Neural cell (in vitro differentiated cells): Measurements from ENCODE around the gene CYGB. TPM values are rescaled to one million over a fixed set of nuclear protein-coding genes. Genes with fewer than 3 reads are reported as not detected.

Experiments used
- H2AFZ ChIP-seq: fragments of 200-600, 300-800 bp; sonication (generic), shearing (Covaris generic); 2 replicates; pipeline ENCODE4 v1.6.0; 2014; ENCODE audit warnings: low read depth, mild to moderate bottlenecking, antibody characterized with exemption, low read length, moderate library complexity
- H3F3A ChIP-seq: fragments of 200-600 bp; shearing (Covaris generic); 2 replicates; pipeline ENCODE4 v1.6.1; 2016; ENCODE audit warnings: mild to moderate bottlenecking, moderate library complexity, mixed read lengths, antibody characterized with exemption, low read length; ENCODE audit not compliant: insufficient read depth, poor library complexity, severe bottlenecking
- H3K27ac ChIP-seq: fragments of 200-600, 300-800 bp; sonication (generic), shearing (Covaris generic); 2 replicates; pipeline ENCODE4 v1.5.1; 2014; ENCODE audit warnings: mild to moderate bottlenecking, low read length, moderate library complexity
- H3K27me3 ChIP-seq: fragments of 300-800, 200-600 bp; sonication (generic), shearing (Covaris generic); 2 replicates; pipeline ENCODE4 v1.6.0; 2014; ENCODE audit warnings: mild to moderate bottlenecking, low read depth, low read length, moderate library complexity; ENCODE audit not compliant: insufficient read depth
- H3K36me3 ChIP-seq: fragments of 300-800, 200-600 bp; sonication (generic), shearing (Covaris generic); 2 replicates; pipeline ENCODE4 v1.5.1; 2014; ENCODE audit warnings: mild to moderate bottlenecking, antibody characterized with exemption, low read length, moderate library complexity; ENCODE audit not compliant: insufficient read depth
- H3K4me2 ChIP-seq: fragments of 300-800, 200-600 bp; sonication (generic), shearing (Covaris generic); 2 replicates; pipeline ENCODE4 v1.6.0; 2014; ENCODE audit warnings: mild to moderate bottlenecking, low read length
- H3K4me3 ChIP-seq: fragments of 300-800, 200-600 bp; sonication (generic), shearing (Covaris generic); 2 replicates; pipeline ENCODE4 v1.5.1; 2014; ENCODE audit warnings: mild to moderate bottlenecking, low read length, moderate library complexity
- H3K79me2 ChIP-seq: fragments of 200-600 bp; shearing (Covaris generic); replicated peaks from 2 replicates; pipeline ENCODE4 v1.6.0; 2014; ENCODE audit warnings: mild to moderate bottlenecking, low read length, moderate library complexity; ENCODE audit not compliant: insufficient read depth
- H3K9ac ChIP-seq: fragments of 300-800, 200-600 bp; sonication (generic), shearing (Covaris generic); 2 replicates; pipeline ENCODE4 v1.6.1; 2016; ENCODE audit warnings: mild to moderate bottlenecking, low read length, mixed read lengths
- H3K9me2 ChIP-seq: fragments of 200-600 bp; shearing (Covaris generic); 2 replicates; pipeline ENCODE4 v1.6.1; 2016; ENCODE audit warnings: mild to moderate bottlenecking, low read length, mixed read lengths; ENCODE audit not compliant: insufficient read depth
- H3K9me3 ChIP-seq: fragments of 200-600, 300-800 bp; sonication (generic), shearing (Covaris generic); 2 replicates; pipeline ENCODE4 v1.6.1; 2016; ENCODE audit warnings: mild to moderate bottlenecking, mixed run types, low read length, moderate library complexity, mixed read lengths
- H4K20me1 ChIP-seq: fragments of 200-600 bp; shearing (Covaris generic); 2 replicates; pipeline ENCODE4 v1.6.1; 2016; ENCODE audit warnings: mild to moderate bottlenecking, mixed run types; ENCODE audit not compliant: insufficient read depth
- EP300 ChIP-seq: fragments of 450-650 bp; conservative IDR thresholded peaks from 2 replicates; pipeline ENCODE4 v1.6.1; 2014; ENCODE audit warnings: antibody characterized with exemption, mild to moderate bottlenecking, moderate library complexity; ENCODE audit not compliant: poor library complexity, severe bottlenecking
- EZH2 ChIP-seq: fragments of 200-600, 300-800 bp; shearing (Covaris generic), sonication (generic); IDR thresholded peaks from 2 replicates; pipeline ENCODE4 v1.6.1; 2014; ENCODE audit warnings: antibody characterized with exemption, low read length, borderline replicate concordance, mild to moderate bottlenecking; ENCODE audit not compliant: insufficient read depth, poor library complexity, severe bottlenecking
- MXI1 ChIP-seq: fragments of 450-650 bp; conservative IDR thresholded peaks from 2 replicates; pipeline ENCODE4 v1.6.1; 2014; ENCODE audit warnings: antibody characterized with exemption, mild to moderate bottlenecking; ENCODE audit not compliant: poor library complexity, severe bottlenecking
- POLR2AphosphoS5 ChIP-seq: IDR thresholded peaks from 2 replicates; pipeline ENCODE4 v1.6.1; 2012
- RAD21 ChIP-seq: fragments of 450-650 bp; conservative IDR thresholded peaks from 2 replicates; pipeline ENCODE4 v1.6.1; 2014; ENCODE audit warnings: antibody characterized with exemption, mild to moderate bottlenecking, moderate library complexity
- SMC3 ChIP-seq: fragments of 450-650 bp; conservative IDR thresholded peaks from 2 replicates; pipeline ENCODE4 v1.6.1; 2014; ENCODE audit warnings: antibody characterized with exemption, mild to moderate bottlenecking, moderate library complexity; ENCODE audit not compliant: poor library complexity
- TAF1 ChIP-seq: IDR thresholded peaks from 2 replicates; pipeline ENCODE4 v1.6.1; 2012; ENCODE audit warnings: low read depth
- polyA plus RNA-seq: library from polyadenylated mRNA; depleted of rRNA; stranded (reverse); fragments of >200 nt; gene quantifications from 2 replicates; pipeline ENCODE4 v1.2.3, GENCODE V29; 2014
- TF ChIP-seq, protein P1 (sequence below): IDR thresholded peaks from 2 replicates; pipeline ENCODE4 v1.6.1; 2012; ENCODE audit warnings: borderline replicate concordance
- TF ChIP-seq, protein P2 (sequence below): fragments of 450-650 bp; IDR thresholded peaks from 2 replicates; pipeline ENCODE4 v1.5.1; 2014; ENCODE audit warnings: antibody characterized with exemption, mild to moderate bottlenecking, moderate library complexity; ENCODE audit not compliant: poor library complexity, severe bottlenecking

Gene CYGB
- polyA plus RNA-seq, 1 donor from 2014 or later: 12.9 TPM

DNA sequence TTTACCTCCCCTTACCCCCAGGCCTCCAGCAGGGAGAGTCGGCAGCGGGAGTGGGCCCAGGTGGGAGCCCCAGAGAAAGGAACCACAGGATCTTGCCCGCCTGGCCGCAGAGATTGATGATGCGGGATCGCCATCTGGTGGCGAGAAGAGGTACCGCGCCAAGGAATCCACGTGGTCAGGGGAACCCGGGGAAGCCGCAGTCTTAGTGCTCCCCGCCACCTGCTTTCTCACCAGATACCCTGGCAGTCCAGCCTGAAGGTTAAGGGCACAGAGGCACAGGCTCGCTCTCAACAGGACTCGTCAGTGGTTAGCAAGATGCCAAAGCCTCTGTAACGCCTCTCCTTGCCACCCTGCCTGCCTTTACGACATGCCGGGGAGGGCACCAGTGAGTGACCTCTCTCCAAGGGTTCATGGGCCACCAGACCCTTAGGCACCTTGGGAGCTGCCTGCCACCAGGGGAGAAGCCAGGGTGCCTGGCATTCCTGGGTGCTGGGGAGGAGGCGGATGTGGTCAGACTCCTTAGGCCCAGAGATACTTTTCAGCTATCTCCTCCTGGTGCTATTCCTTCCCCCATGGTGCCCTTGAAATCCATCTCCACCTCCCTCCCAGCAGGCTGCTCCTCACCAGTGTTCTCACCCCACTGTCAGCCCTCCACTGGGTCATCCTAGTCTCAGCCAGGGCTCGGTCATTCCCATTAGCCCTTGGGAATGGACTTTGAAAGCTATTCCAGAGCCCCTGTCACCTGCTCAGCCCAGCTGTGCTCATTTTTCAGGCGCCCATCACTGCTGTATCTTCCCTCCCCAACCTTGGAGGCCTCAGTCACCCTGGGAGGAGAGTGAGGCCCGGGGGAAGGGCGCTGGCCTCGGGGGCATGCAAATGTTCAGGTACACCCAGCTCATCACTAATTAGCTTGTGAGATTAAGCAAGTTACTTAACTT lies 30.8 kb downstream of the CYGB start:
- Histone ChIP-seq H3F3A (no peaks in the 10 kb centered on the region), H3K9me2 (no peaks in the 10 kb centered on the region), H3K9me3 (no peaks in the 10 kb centered on the region), H3K79me2 (no peaks in the 10 kb centered on the region), H3K4me2 (no peak overlapping the region), H3K4me3 (no peak overlapping the region), H3K27me3 (peaks cover 7% of the 10 kb centered on the region), H3K9ac (no peak overlapping the region), H3K27ac (no peak overlapping the region), H2AFZ (no peak overlapping the region), H3K36me3 (no peaks in the 10 kb centered on the region), H4K20me1 (no peaks in the 10 kb centered on the region)
- TF ChIP-seq EP300: peak; percentile 36
- TF ChIP-seq, protein P1, sequence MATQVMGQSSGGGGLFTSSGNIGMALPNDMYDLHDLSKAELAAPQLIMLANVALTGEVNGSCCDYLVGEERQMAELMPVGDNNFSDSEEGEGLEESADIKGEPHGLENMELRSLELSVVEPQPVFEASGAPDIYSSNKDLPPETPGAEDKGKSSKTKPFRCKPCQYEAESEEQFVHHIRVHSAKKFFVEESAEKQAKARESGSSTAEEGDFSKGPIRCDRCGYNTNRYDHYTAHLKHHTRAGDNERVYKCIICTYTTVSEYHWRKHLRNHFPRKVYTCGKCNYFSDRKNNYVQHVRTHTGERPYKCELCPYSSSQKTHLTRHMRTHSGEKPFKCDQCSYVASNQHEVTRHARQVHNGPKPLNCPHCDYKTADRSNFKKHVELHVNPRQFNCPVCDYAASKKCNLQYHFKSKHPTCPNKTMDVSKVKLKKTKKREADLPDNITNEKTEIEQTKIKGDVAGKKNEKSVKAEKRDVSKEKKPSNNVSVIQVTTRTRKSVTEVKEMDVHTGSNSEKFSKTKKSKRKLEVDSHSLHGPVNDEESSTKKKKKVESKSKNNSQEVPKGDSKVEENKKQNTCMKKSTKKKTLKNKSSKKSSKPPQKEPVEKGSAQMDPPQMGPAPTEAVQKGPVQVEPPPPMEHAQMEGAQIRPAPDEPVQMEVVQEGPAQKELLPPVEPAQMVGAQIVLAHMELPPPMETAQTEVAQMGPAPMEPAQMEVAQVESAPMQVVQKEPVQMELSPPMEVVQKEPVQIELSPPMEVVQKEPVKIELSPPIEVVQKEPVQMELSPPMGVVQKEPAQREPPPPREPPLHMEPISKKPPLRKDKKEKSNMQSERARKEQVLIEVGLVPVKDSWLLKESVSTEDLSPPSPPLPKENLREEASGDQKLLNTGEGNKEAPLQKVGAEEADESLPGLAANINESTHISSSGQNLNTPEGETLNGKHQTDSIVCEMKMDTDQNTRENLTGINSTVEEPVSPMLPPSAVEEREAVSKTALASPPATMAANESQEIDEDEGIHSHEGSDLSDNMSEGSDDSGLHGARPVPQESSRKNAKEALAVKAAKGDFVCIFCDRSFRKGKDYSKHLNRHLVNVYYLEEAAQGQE: no peak
- no peak for TF ChIP-seq EZH2
- TF ChIP-seq, protein P2, sequence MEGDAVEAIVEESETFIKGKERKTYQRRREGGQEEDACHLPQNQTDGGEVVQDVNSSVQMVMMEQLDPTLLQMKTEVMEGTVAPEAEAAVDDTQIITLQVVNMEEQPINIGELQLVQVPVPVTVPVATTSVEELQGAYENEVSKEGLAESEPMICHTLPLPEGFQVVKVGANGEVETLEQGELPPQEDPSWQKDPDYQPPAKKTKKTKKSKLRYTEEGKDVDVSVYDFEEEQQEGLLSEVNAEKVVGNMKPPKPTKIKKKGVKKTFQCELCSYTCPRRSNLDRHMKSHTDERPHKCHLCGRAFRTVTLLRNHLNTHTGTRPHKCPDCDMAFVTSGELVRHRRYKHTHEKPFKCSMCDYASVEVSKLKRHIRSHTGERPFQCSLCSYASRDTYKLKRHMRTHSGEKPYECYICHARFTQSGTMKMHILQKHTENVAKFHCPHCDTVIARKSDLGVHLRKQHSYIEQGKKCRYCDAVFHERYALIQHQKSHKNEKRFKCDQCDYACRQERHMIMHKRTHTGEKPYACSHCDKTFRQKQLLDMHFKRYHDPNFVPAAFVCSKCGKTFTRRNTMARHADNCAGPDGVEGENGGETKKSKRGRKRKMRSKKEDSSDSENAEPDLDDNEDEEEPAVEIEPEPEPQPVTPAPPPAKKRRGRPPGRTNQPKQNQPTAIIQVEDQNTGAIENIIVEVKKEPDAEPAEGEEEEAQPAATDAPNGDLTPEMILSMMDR: peak; percentile 98
- TF ChIP-seq MXI1: peak; percentile 74
- no peak for TF ChIP-seq POLR2AphosphoS5
- peak; percentile 98 for TF ChIP-seq RAD21
- peak; percentile 98 for TF ChIP-seq SMC3
- no peak for TF ChIP-seq TAF1

DNA sequence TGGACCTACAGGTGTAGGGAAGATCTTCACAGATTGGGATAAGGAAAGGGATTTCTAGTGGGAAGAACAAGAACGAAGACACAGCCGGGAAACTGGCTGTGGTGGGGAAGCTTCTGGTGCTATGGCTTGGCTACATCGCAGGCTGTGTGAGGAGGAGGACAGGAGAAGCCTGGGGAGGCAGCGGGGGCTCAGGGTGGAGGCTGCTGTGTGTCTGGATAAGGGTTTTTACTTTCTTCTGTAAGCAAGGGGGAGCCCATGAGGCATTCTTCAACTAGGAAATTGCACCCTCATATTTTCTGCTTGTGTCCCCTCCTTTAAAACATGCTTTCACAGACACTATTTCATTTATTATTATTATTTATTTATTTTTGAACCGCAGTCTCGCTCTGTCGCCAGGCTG lies 33.4 kb downstream of the CYGB start:
- no peaks in the 10 kb centered on the region for H3K9me2 ChIP-seq
- H3F3A ChIP-seq: no peaks in the 10 kb centered on the region
- H3K9ac ChIP-seq: no peak overlapping the region
- H4K20me1 ChIP-seq: no peaks in the 10 kb centered on the region
- TF ChIP-seq, protein P1: no peak
- no peak for TF ChIP-seq SMC3
- no peak for TF ChIP-seq EZH2
- TF ChIP-seq TAF1: no peak
- no peak for TF ChIP-seq MXI1
- TF ChIP-seq, protein P2: no peak
- no peak for TF ChIP-seq POLR2AphosphoS5
- TF ChIP-seq RAD21: no peak
- TF ChIP-seq EP300: no peak
- H3K4me2 ChIP-seq: no peak overlapping the region
- no peaks in the 10 kb centered on the region for H3K36me3 ChIP-seq
- H3K79me2 ChIP-seq: no peaks in the 10 kb centered on the region
- no peak overlapping the region for H2AFZ ChIP-seq
- H3K9me3 ChIP-seq: no peaks in the 10 kb centered on the region
- no peak overlapping the region for H3K27ac ChIP-seq
- H3K4me3 ChIP-seq: no peak overlapping the region
- H3K27me3 ChIP-seq: peaks cover 29% of the 10 kb centered on the region
